Calu3 (cell line): ENCODE data around the gene ENDOD1. TPM values are rescaled to one million over a fixed set of nuclear protein-coding genes. Genes with fewer than 3 reads are reported as not detected.
"Not testable (repeated sequence)": the region's sequence is repeated elsewhere in the genome, so short reads cannot be mapped to it uniquely, and the experiment has no call there.

ENCODE experiments used
- BruUV-seq: library from RNA; stranded (reverse); fragments of 400-500 nt; replicated peaks from 2 replicates; lab custom pipeline; 2021; lab: Mats Ljungman, UMichigan
- CTCF ChIA-PET: fragments of 300-600 bp; sonication (Branson Sonifier 250); formaldehyde crosslinking; loops from one replicate; lab custom pipeline; 2022; ENCODE audit warnings: antibody characterized with exemption; lab: Charles Lee
- DNase-seq: peaks from one replicate; pipeline ENCODE4 v3.0.0; 2022
- H3K27ac Mint-ChIP-seq: one replicate; pipeline ENCODE4 v1.8.0; 2022; ENCODE audit warnings: mixed read lengths; ENCODE audit not compliant: unreplicated experiment
- H3K27me3 Mint-ChIP-seq: one replicate; pipeline ENCODE4 v1.8.0; 2022; ENCODE audit warnings: mixed read lengths; ENCODE audit not compliant: unreplicated experiment
- H3K36me3 Mint-ChIP-seq: one replicate; pipeline ENCODE4 v1.8.0; 2022; ENCODE audit warnings: mild to moderate bottlenecking, moderate library complexity, mixed read lengths; ENCODE audit not compliant: insufficient read depth, unreplicated experiment
- H3K4me1 Mint-ChIP-seq: one replicate; pipeline ENCODE4 v1.8.0; 2022; ENCODE audit warnings: mild to moderate bottlenecking, low read depth, mixed read lengths; ENCODE audit not compliant: unreplicated experiment
- H3K4me3 Mint-ChIP-seq: one replicate; pipeline ENCODE4 v1.8.0; 2022; ENCODE audit warnings: mild to moderate bottlenecking, low read depth, moderate library complexity, mixed read lengths; ENCODE audit not compliant: unreplicated experiment
- H3K9me3 Mint-ChIP-seq: one replicate; pipeline ENCODE4 v1.8.0; 2022; ENCODE audit warnings: low read depth, mixed read lengths; ENCODE audit not compliant: unreplicated experiment
- intact Hi-C: fragments of 100-400 bp; cut with micrococcal nuclease; formaldehyde crosslinking; loops from one replicate; pipeline ENCODE4 v1.10.0; 2022; ENCODE audit not compliant: unreplicated experiment
- total RNA-seq: library from RNA; stranded (reverse); gene quantifications from 2 replicates; pipeline ENCODE4 v1.2.3, GENCODE V29; 2022
- TF ChIP-seq, protein P1 (sequence below): fragments of 200-600 bp; IDR thresholded peaks from one replicate; pipeline ENCODE4 v1.8.0; 2022; ENCODE audit warnings: antibody characterized with exemption; ENCODE audit not compliant: unreplicated experiment

Gene ENDOD1
- total RNA-seq, 1 experiment from 2014 or later, result 29.4 TPM

DNA sequence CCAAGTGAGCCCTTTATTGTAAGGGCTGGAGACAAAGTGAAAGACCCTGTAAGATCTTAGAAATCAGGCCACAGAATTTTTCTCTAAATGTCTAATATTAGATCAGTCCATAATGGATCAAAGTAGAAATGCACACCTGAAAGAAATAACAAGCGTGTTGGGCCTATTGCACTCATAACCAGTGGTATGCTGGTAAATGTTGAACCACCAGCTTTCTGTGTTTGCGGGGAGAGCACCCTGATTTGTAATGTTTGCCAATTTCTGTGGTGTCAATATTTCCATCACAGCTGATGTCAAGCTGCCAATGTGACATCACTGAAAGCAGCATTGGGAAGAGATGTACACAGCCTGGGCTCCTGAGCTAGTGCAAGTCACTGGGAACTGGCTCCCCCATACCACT, 46.2 kb downstream of the ENDOD1 start:
- Mint-ChIP-seq H3K27ac (no peak overlapping the region), H3K4me1 (no peaks in the 10 kb centered on the region), H3K36me3 (no peaks in the 10 kb centered on the region), H3K4me3 (no peak overlapping the region), H3K9me3 (no peaks in the 10 kb centered on the region), H3K27me3 (no peaks in the 10 kb centered on the region)
- intact Hi-C loops, result no loop called here
- DNase-seq, result no peak
- TF ChIP-seq, protein P1, sequence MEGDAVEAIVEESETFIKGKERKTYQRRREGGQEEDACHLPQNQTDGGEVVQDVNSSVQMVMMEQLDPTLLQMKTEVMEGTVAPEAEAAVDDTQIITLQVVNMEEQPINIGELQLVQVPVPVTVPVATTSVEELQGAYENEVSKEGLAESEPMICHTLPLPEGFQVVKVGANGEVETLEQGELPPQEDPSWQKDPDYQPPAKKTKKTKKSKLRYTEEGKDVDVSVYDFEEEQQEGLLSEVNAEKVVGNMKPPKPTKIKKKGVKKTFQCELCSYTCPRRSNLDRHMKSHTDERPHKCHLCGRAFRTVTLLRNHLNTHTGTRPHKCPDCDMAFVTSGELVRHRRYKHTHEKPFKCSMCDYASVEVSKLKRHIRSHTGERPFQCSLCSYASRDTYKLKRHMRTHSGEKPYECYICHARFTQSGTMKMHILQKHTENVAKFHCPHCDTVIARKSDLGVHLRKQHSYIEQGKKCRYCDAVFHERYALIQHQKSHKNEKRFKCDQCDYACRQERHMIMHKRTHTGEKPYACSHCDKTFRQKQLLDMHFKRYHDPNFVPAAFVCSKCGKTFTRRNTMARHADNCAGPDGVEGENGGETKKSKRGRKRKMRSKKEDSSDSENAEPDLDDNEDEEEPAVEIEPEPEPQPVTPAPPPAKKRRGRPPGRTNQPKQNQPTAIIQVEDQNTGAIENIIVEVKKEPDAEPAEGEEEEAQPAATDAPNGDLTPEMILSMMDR, result no peak
- CTCF ChIA-PET, result no interaction called here
- BruUV-seq, result no TSS peak

GRCh38 chr11:95136747-95137146, 47.1 kb downstream of the ENDOD1 start:
- DNase-seq, BruUV-seq, H3K27me3 Mint-ChIP-seq, H3K4me3 Mint-ChIP-seq, H3K36me3 Mint-ChIP-seq, H3K27ac Mint-ChIP-seq, intact Hi-C loops, CTCF ChIA-PET, H3K9me3 Mint-ChIP-seq, H3K4me1 Mint-ChIP-seq: not testable (repeated sequence)

DNA sequence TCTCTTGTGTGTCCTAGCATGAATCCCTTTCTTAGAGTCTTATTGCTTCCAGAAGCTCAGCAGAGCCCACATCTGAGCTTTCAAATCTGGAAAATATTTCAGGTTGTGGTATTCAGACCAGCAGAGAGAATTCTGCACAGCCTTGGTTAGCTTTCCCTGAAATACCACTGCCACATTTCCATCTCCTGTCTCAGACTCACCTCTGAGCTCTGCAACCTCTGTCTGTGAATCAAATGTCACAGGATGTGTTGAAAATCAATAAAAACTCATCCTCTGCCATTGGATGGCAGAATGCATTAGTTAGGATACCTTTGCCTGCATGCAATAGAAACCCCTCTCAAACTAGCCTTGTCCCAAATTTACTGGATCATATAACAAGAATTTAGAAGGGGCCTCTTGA, 47.7 kb downstream of the ENDOD1 start:
- CTCF ChIA-PET, result no interaction called here
- DNase-seq, result no peak
- no TSS peak for BruUV-seq
- no peak overlapping the region for H3K27ac Mint-ChIP-seq
- no peaks in the 10 kb centered on the region for H3K27me3 Mint-ChIP-seq
- no peak overlapping the region for H3K4me3 Mint-ChIP-seq
- no peaks in the 10 kb centered on the region for H3K9me3 Mint-ChIP-seq
- intact Hi-C loops, result no loop called here
- no peaks in the 10 kb centered on the region for H3K4me1 Mint-ChIP-seq
- TF ChIP-seq, protein P1, result no peak
- H3K36me3 Mint-ChIP-seq, result no peaks in the 10 kb centered on the region

DNA sequence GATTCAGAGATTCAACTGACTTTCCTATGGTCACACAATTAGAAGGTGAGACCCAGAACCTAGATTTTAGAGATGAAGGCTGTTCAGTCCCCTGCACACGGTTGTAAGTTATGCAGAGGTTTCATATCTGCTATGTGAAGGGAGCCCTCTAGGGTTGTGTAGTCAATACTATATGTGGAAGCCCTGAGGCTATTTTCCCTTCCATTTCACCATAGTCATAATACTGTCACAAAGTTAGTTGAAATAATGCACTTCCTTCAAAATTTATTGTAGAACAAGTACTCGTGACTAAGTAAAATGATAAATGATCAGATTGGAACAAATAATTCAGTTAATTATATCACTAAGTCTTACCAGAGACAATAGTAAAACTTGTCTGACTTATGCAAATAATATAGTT, 48.8 kb downstream of the ENDOD1 start:
- Mint-ChIP-seq H3K4me3 (no peak overlapping the region), H3K27ac (no peak overlapping the region), H3K27me3 (no peaks in the 10 kb centered on the region), H3K36me3 (no peaks in the 10 kb centered on the region), H3K9me3 (no peaks in the 10 kb centered on the region), H3K4me1 (no peaks in the 10 kb centered on the region)
- TF ChIP-seq, protein P1, result no peak
- no TSS peak for BruUV-seq
- DNase-seq, result no peak
- intact Hi-C loops, result no loop called here
- CTCF ChIA-PET, result no interaction called here

- Mint-ChIP-seq H3K4me3 (no peak overlapping the region), H3K27me3 (no peaks in the 10 kb centered on the region), H3K9me3 (no peaks in the 10 kb centered on the region), H3K27ac (no peak overlapping the region), H3K4me1 (no peaks in the 10 kb centered on the region), H3K36me3 (peaks cover 5% of the 10 kb centered on the region)
- DNase-seq, result no peak
- TF ChIP-seq, protein P1, result no peak
- intact Hi-C loops, result no loop called here
- no TSS peak for BruUV-seq
- CTCF ChIA-PET, result interaction anchor here (1.3 kb wide), 1 partner anchor 73 kb away, joined by 4 read pairs; no protein-coding TSS in a partner anchor
Observed at GRCh38 chr11:95140397-95141033, 50.9 kb downstream of the ENDOD1 start.
